GM19463 (cell line): ENCODE results near the gene AIRE.
"Not testable (repeated sequence)": the region's sequence is repeated elsewhere in the genome, so short reads cannot be mapped to it uniquely, and the experiment has no call there.

Source experiments
- ATAC-seq: cut with Tn5 transposase; IDR thresholded peaks from one replicate; pipeline ENCODE4 v1.9.1; 2021; ENCODE audit warnings: mild to moderate bottlenecking, moderate library complexity; ENCODE audit not compliant: unreplicated experiment

The AIRE gene

DNA sequence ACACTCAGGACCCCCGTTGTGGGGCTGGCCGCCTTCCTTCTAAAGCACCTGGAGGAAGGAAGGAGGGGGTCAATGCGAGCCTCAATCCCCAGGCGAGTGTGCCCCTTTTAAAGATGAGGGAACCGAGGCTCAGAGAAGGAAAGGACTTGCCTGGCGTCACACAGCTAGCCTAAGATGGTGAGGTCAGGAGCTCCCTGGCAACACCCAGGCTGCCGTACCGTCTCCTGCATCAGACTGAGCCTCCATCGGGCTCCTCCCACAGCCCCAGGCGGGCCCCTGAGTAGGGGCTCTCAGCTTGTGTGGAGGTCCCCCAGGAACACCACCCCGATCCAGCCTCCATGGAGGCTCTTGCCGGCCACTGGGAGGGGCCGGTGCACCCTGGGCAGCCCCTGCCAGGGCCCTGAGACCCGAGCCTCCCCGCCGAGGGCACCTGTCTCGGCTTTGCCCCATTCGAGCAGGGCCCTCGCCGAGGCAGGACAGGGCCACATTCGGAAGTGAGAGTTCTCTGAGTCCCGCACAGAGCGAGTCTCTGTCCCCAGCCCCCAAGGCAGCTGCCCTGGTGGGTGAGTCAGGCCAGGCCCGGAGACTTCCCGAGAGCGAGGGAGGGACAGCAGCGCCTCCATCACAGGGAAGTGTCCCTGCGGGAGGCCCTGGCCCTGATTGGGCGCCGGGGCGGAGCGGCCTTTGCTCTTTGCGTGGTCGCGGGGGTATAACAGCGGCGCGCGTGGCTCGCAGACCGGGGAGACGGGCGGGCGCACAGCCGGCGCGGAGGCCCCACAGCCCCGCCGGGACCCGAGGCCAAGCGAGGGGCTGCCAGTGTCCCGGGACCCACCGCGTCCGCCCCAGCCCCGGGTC lies at the start of gene AIRE:
Gene AIRE (plus strand): TSS at position 739 of the 855 bp plus-strand sequence. CDS start 131 bp downstream, outside the sequence.
- ATAC-seq = no peak

DNA sequence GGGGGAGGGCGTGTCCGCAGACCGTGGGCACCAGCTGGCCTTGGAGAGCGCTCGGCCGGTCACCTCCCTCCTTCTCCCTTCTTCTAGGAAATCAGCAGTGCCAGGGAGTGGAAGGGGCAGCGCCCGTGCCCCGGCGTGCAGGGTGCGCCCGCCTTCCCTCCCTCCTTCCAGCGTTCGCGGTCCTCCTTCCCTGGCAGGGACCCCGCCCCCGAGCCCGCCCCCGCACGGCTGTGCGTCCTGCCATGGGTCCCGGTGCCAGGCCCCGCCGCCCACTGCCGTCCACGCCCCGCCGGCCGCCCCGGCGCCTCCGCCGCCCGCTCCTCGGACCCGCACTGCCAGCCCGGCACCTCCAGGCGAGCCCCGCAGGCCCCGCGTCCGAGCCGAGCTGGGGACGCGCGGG lies 45.3 kb upstream of the AIRE start:
- not testable (repeated sequence) for ATAC-seq

DNA sequence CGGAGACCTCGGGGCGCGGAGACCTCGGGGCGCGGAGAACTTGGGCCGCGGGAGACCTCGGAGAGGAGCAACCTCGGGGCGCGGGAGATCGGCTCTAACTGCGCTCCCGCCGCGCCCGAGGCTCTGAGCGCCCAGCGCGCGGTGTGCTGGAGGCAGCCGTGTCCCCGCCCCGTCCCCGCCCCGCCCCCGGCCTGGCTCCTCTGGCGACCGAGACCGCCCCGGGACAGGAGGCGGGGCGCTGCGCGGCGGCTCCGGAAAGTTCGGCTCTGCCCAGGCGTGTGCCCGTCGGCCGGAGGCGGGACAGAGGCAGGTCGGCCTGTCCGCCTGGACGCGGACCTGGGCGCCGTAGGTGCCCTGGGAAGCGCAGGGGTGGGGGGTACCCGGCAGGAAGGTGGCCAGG lies 44.8 kb upstream of the AIRE start, which contains the start of gene ICOSLG:
Gene ICOSLG (minus strand): TSS at position 102 of the 400 bp plus-strand sequence. CDS start 126 bp downstream, outside the sequence.
- peak; percentile 44 for ATAC-seq

DNA sequence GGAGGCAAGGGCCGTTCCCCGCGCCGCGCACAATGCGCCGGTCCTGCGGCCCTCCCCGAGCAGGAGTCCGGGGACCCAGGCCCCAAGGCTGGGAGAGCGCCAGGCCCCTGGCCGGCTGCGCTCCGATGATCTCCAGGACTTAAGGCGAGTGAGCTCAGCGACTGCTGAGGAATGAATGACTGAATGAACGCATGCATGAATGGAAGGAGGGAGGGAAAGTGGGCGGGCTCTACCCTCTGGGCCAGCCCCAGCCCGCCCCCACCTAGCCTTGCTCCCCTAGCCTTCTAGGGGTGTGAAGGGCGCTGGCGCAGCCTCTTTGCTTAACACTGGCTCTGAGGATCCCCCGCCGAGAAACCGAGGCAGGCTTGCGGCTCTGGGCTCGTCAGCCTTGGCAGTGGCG lies 44.4 kb upstream of the AIRE start:
- ATAC-seq = peak; percentile 43

DNA sequence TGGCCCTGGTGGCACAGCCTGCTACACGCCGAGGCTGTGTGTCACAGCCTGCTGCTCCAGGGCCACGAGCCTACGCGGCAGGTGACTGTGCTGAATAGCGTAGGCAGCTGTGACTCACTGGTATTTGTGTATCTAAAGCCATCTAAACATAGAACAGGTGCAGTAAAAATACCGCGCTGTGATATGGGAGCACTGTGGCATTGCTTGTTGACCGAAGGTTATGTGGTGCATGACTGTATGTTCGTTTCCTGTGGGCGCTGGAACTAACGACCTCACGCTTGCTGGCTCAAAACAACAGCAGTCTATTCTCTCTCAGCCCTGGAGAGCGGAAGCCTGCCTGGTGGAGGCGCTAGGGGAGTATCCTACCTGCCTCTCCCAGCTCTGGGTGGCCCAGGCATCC lies 41.7 kb upstream of the AIRE start:
- peak; percentile 48 for ATAC-seq

DNA sequence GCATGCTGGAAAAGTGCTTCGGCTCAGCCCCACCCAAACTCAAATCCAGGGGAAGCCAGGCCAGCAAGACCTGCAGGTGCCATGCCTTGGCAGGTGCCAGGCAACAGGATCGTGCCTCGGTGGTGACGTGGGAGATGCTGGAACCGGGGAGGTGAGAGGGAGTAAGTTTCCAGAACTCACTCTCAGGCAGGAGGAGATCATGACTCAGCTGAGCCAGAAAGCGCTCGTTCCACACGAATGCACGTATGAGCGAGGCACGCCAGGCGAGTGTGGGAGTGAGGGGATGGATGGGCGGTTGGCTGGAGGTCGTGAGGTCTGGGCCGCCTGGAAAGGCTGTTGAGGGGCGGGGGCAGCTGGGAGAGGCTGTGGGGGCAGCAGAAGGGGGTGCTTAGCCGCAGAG lies 37.8 kb upstream of the AIRE start:
- not testable (repeated sequence) for ATAC-seq

DNA sequence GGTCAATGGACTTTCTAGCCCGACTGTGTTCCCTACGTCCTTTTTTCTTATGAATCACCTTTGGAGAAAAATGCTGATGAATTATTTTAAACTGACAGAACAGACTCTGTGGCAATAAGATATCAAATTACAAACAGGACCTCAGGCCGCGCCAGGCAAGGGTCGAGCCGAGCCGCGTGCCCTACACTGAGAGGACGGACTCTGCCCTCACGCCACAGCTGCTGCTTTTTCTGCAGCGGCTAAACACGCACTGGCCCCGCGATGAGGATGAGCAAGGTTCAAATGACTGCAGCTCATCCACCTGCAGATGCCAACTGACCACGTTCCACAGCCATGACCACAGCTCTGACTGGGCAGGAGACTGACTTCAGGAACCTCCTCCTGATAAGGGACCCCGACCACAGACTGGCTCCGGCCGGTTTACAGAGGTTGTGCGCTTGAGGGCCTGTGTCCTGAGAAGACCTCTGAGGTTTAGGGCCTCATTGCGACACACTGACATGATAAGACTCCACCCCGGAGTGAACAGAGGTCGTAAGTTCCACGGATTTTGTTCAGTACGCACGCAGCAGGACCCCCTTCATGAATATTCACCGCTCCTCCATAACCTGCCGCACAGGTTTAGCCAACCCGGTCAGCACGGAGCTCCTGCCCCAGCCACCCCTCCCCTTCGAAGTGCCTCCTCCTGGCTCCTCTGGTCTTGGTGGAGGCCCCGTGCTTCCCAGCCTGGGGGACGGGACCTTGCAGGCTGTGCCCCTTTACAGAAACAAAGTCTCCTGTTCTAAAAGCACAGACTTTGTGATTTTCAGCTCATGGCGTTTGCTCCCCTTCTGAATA lies 36.3 kb upstream of the AIRE start:
- ATAC-seq = not testable (repeated sequence)

DNA sequence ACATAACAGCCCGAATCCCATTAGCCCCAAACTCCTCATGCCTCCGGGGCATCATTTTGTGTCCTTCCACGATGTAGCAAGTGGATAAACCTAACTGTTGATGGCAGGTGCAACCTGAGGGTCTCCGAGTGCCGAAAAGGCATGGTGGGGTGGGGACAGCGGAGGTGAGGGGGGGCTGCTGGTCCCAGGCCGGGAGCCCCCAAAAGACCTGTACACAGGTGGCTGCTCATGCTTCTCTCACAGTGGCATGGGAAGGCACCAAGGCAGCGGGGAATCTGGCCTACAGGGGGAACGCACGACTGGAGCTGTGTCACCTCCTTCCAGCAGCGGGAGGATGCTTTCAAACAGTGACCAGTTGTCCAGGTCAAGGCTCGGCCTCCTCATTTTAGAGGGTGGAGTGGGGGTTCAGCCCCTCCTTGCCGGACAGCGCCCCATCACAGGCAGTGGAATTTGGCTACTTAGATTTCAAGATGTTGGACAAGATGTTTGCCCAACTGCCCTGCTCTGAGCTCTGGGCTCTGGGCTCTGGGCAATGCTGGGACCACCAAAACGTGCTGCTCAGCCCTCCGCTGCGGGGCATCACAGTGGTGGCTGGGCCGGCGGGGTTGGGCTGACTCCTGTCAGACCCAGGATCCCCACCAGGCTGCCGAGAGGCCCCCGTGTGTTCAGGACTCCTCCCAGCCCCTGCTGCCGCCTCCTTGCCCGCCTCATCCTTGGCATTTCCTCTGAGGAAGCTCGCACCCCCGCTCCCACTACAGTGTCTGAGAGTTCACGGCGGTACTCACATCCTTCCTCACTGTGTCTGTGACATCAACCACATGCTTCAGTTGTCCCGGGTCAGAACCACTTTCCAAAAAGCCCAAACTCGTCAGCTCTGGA lies 31.6 kb upstream of the AIRE start:
- ATAC-seq = no peak

DNA sequence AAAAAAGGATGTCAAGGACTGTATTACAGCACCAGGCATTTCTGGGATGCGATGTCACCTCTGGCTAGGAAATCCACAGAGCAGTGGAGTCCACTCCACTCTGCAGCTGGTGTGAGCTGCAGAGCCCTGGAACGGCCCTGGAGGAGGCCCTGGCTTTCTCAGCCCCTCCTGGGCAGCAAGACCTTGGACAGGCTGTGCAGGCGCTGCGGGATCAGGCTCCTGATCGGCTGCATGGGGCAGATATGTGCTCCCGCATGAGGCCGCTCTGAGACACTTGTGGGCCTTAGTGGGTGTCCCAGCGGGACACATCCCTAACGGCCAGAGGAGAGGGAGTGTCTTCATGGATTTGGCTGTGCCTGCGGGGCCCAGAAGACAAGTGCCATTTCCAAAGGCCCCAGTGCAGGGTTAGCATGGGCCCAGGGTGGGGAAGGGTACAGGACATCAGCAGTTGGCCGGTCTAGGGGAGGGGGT lies 30.1 kb upstream of the AIRE start:
- no peak for ATAC-seq

DNA sequence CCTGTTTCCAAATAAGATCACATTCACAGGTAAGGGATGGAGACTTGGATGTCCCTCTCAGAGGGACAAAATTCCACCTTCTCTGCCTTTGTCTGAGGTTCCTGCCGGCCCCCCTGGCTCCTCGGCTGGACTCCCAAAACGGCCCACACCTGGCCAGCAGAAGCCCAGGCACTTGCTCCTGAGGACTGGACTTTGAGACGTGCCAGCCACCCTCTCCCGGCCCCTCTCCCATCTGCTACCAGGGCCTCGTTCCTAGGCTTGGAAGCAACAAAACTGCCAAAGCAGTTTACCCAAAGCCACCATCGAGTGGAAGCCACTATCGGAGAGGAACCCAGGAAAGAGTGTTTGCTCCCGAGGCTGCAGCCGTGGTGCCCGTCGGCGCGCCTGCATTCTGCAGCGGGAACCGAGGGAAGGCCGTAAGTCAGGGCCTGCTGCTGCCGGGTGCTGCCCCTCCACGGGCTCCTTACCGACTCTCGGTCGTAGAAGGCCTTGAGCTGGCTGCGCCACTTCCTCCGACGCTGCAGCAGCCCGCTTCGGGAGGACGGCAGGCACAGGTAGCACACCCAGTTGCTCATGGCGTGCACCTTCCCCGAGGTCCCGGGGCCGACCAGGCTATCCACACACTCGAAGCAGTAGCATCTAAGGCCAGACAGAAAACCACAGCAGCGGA lies 27.5 kb upstream of the AIRE start:
- no peak for ATAC-seq

DNA sequence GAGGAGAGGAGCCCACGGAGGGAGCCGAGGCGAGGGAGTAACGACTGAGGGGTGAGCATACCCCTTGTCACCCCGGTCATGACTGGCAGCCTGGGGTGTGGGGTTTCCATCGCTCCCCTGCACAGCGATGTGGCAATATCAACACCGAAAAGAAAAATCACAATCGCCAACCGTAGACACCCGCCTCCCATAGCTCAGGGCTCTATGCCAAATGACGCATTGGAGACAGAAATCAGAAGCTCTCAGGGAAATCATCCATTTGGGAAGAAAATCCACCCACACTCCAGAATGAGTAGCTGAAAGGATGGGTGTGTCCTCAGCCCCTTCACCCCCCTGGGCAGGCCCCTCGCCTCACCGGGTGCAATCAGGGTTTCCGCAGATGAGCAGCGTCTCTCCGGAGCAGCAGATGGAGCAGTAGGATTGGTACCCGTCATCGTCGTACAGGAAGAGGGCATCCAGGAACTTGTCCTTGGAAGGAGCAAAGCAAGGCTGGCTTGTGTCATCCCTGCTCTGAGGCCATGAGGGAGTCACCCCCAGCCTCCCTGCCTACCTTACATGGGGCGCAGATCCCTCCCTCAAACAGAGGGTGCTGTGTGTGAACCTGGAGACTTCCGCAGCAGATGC lies 26.5 kb upstream of the AIRE start:
- no peak for ATAC-seq

DNA sequence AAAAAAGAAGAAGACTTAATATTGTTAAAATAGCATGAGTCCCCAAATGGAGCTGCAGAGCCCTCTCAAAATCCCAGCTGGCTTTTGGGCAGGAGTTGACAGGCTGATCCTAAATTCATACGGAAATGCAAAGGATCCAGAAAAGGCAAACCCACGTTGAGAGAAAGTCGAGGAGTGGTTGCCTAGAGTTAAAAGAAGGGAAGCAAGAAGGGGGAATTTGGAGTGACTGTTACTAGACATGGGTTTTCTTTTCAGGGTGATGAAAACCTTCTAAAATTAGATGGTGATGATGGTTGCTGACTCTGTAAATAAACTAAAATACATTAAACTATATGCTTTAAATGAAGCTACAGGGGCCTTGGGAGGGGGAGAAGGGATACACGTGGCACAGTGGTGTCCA lies 25.6 kb upstream of the AIRE start:
- ATAC-seq = no peak

DNA sequence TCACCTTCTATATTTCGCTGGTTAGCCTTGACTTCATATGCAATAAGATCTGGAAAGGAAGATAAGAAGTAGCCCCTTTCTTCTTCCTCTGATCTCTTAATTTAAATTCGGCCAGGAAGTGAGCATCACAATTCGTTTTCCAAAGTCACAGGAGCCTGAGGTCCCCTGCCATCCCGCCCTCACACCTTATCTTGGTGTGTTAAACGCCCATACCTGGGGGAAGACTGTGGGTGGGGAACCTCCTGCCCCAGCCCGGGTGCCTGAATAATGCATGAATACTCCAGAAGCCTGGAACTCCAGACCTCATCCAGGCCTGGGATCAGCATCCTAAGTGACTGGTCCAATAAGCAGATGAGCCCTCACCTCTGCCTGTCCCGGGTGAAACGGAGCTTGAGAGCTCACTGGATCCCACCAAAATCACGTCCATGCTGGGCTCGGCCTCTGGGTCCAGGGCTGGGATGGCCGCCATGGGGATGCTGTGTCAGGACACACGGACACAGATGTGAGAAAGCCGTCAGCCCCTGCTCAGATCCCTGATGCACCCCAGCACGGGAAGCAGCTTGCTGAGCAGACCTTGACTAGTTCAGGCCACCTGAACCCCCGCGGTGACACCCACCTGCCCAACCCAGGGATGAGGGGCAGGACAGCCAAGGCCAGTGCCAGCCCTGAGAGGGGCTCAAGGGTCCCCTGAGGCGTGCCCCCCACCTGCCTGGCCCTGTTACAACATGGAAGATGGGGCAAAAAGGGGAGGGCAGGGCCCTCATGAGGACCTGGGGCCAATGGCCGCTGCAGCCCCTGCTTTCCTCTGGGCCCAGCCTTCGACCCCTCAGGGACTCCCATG lies 24.7 kb upstream of the AIRE start:
- ATAC-seq = no peak

DNA sequence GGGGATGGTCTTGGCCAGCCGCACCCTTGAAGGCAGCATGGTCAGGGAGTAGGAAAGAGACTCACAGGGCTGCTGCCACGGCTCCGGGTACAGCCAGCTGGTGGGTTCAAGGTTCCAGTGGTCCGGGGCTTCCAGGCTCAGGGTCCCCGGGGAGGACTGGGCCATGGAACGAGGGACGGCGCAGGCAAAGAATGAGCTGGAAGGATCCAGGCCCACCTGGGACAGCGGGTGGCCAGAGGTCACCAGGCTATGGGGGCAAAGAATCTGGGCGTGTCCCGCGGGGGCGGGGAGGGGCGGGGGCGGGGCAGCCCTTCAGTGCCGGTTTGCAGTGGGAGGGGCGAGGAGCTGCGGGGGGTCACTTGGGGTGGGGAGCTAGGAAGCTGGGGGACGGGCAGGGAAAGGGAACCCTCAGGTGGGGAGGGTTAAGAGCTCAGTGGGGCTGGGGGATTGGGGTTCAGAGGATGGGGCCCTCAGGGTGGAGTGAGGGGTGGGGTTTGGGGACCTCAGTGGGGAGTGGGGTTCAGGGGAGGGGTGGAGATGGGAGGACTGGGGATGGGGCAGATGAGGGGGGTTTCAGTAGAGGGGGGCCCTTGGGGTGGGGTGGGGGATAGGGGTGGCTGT lies 23.9 kb upstream of the AIRE start, which contains the start of gene DNMT3L:
Gene DNMT3L (minus strand): TSS at position 223 of the 621 bp plus-strand sequence. CDS start 638 bp downstream, outside the sequence.
- no peak for ATAC-seq

DNA sequence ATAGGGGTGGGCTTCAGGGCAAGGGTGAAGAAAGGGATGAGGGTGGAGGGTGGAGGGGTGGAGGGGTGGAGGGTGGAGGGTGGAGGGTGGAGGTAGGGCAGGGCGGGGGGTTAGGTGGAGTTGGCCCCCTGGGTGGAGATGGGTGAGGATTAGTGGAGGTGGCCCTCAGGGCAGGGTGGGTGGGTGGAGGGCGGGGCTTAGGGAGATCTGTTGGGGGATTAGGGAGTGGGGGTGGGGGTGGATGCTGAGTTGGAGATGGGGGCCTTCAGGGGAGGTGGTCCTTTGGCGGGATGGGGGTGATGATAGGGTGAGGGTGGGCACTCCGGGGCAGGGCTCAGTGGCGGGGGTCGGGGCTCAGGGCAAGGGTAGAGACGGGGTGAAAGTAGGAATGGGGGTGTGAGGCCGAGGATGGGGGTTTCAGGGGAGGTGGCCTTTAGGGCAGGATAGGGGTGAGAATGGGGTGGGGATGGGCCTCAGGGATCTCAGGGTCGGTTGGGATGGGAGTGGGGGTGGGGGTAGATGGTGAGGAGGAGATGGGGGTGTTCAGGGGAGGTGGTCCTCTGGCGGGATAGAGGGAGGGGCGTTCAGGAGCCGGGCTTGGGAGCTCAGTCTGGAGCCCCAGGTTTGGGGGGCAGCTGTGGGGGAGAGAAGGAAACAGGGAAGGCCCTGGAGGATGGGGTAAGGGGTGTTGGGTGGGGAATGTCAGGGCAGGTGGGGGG lies 23.2 kb upstream of the AIRE start:
- ATAC-seq = no peak

DNA sequence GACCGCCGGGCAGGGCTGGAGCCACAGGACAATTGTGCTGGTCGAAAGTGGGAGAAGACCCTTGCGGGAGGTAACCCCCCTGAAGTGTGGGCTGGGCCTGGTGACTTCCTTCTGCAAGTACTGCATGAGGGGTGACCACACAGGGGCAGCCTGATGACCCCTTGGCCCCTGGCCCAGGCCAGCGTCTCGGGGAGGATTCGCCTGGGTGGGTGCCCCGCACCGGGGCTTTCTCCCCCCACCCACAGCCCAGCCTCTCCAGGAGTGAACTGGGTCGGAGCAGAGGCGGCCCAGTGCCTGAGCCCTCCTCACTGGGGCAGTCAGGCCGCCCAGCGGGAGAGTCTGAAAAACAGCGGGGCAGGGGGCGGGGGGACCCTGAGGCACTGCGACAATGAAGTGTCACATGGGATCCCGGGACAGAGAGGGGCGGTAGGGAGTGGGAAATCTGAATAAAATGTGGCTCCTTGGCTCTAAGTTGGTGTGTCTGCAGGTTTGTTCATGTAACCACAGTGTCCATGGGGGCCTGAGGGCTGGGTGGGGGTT lies 22.4 kb upstream of the AIRE start:
- ATAC-seq = no peak

DNA sequence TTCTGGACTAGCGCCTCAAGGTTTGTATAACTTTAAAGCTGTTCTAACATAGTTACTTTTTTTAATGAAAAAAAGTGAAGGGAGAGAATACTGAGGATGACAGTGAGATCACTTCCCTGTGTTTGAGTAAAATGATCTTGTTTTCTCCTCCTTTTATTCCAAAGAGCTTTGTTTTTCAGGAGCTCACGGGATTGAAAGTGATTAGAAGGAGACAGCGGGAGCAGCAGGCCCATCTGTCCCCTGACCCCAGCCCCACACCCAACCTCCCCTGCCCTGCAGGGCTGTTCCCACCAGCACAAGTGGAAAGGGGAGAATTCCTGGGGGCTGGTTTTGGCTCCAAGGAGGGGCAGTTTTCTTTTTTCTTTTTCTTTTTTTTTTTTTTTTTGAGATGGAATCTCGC lies 21.9 kb upstream of the AIRE start:
- no peak for ATAC-seq
